ENCODE results near the gene TM7SF3.

DNA sequence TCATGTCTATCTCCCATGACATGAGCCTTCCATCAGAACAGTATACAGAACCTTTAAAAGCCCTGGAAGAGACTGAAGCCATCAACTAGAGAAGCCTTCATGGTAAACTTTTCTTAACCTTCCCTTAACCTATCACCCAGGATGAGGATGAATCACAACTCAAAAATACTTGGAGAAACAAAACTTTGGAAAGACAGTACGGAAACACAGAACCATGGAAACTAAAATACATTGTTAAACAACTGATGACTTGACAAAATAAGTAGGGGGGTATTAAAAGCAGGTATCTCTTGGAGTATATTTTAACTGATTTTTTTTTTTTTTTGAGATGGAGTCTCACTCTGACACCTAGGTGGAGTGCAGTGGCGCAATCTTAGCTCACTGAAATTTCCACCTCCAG is 8.7 kb downstream of the TM7SF3 start:
- TF ChIP-seq CTCF (conservative IDR thresholded peaks at IDR 0.05 in 1 of 2, IDR thresholded peaks at IDR 0.05 in 1 of 2; ENCODE audit: low read depth in 1 of 2, low read length in 2 of 2), result no peak
- no peak for TF ChIP-seq EZH2 (IDR thresholded peaks at IDR 0.05; ENCODE audit: low read length, missing control alignments)

Measured in fibroblast of lung (primary cell).